GM19238 (cell line): ENCODE results near the gene ATPAF2.
"Not testable (repeated sequence)": the region's sequence is repeated elsewhere in the genome, so short reads cannot be mapped to it uniquely, and the experiment has no call there.

Experiments
- DNase-seq: peaks from one replicate; pipeline ENCODE4 v3.0.0; 2011; ENCODE audit warnings: low spot score; ENCODE audit not compliant: insufficient read length

Gene ATPAF2

DNA sequence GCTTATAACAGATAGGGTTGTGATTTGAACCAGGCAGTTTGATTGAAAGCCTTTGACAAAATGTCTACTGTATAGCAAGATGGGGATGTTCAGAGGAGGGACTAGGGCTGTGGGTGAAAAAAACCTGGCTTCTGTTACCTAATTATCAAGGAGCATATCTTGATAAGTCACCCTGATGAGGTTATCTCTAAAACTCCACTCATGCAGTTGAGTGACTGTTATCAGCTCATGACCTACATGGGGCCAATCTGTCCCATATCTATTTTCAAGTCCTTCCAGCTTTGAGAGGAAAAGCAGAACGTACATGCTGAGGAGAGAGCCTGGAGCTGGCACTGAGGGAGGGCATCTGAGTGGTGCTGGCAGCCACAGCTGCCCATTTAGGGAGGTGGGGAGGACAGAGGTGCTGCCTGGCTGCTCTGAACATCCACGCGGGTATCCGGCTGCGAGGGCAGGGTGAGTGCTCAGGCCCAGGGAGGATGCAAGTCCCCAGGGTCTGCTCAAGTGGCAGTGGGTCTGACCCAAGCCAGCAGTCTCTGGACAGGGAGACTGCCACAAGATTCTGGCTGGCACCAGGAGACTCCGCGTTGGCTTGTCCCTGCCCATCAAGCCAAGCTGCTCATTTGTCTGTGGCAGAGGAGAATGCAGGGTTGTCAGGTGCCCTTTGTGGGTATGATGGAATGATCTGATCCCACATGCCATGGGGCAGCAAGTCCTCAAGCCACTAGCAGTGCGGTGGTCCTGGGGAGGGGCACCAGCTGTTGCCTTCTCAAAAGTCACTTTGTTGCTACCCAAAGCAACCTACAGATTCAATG lies 29.2 kb downstream of the ATPAF2 start:
- DNase-seq: no peak

DNA sequence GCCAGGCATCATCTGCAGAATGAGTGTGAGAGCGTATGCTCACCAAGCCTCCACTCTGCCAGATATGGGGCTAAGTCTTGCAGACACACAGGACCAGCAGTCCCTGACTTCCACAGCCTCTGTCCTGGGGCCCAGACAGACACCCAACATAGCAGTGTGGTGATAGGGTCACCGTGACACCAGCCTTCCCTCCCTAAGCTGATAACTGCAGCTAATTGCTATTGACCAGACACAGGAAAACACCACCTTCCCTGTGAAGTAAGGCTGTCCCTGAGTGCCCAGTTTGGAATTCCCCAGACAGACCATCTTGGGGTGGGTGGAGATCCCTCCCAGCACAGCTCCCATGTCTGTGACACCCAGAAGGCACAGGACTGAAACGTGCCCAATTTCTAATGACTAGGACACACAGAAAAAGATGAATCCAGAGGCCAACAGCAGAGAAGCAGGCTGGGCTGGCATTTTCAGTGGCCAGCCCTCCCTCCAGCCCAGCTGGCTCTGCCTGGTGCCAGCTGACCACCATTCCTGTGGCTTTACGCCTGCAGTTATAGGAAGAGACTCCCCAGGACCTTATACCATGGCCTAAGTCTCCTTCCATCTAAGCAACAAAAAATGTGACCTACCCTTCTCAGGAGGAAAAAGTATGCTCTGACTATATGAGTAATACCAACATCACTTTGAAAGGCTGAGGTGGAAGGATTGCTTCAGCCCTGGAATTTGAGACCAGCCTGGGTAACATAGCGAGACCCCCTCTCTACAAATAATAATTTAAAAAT lies 30.3 kb downstream of the ATPAF2 start:
- no peak for DNase-seq

DNA sequence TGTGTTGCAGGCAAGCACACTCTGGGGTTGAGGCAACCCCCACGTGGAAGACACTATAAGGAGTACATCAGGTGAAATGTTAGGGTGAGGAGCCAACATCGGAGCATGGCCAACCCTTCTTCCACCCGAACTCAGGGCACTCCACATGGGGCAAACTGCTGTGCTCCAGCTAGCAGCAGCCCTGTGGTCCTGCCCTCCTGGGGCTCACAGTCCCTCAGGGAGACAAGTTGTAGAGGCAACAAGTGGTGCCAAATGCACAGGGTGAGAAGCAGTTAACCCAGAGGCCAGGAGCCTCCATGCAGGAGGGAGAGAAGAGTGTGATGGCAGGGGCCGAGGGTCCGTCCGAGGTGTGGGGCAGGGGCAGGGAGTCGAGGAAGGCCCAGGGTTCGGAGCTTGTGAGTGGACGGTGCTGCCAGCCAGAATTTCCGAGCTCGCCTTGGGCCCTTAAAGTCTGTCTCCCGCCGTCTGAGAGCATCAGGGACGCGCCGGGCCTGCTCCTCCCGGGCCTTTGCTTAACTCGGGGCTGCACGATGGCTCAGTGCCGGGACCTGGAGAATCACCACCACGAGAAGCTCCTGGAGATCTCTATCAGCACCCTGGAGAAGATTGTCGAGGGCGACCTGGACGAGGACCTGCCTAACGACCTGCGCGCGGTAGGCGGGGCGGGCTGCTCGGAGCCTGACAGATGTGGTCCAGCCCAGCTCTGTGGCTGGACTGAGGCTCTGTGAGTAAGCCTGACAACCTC lies 32.3 kb downstream of the ATPAF2 start:
- DNase-seq: no peak

DNA sequence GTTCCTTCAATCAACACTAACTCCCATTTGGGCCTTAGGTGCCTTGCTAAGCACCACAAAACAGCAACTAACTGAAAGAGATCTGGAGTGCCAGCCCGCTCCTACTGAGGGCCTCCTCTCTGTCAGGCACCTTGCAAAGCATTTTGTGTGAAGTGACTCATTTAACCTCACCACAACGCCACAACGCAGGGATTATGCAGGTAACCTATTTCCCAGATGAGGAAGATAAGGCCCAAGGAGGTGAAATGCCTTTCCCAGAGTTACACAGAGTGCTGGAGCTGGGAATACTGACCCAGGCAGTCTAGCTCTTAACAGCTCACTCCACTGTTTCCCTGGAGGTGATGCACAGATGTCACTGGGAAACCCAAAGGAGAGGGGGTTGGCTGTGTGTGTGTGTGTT lies 33.5 kb downstream of the ATPAF2 start:
- DNase-seq: no peak

DNA sequence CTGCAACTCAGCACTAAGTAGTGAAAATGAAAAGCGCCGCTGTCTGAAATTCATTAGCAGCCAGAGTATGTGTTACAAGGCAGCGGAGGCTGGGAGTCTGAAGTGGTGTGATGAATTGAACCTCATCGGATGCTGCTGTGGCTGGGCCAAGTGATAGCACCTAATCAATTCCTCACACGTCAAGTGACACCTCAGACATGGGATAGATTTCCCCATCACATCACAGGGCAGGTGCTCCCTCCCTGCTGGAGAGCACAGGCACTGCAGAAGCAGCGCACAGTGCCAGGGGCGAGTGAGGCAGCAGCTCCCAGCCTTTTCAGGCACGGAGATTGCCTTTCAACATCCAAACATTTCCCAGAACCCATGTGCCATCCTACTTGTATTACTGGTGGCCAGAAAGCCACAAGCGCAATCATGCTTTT lies 34.1 kb downstream of the ATPAF2 start:
- no peak for DNase-seq

DNA sequence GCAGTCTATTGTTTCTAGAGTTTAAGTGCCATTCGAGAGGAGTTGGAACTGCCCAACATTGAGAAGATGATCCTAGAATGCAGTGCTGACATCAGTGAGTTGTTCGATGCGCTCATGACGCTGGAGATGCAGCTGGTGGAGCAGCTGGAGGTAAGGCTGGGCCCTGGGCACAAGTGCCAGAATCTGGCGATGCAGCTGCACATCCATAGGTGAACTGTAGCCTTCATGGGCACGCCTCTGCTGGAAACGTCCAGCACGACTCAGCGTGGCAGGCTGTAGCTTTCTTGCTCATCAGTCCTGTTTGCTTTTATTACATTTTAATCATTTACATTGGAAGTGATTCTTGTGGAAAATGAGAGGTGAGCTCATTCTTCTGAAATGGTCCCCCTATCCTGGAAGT lies 34.6 kb downstream of the ATPAF2 start:
- no peak for DNase-seq

DNA sequence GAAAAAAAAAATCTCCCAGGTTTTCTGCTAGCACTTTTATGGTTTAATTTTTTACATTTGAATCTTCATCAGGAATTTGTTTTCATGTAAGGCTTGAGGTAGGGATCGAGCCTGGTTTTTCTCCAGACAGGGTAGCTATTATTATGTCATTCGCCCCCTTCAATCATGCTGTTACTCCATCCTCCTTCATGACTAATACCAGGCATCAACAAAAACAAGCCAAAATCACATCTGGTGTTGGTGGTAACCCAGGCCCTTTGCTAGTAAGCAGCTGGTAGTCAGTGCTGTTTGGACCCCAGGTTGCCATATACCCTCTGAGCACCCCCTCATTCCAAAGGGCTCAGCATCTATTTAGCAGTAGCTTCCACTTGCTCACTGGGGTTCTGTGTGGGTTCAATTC lies 36.8 kb downstream of the ATPAF2 start:
- no peak for DNase-seq

DNA sequence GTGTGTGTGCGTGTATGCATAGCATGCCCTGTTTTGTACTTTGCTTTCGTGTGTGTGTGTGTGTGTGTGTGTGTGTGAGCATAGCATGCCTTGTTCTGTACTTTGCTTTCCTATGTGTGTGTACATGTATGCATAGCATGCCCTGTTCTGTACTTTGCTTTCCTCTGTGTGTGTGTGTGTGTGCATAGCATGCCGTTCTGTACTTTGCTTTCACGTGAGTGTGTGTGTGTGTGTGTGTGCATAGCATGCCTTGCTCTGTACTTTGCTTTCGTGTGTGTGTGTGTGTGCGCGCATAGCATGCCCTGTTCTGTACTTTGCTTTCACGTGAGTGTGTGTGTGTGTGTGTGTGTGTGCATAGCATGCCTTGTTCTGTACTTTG lies 38.9 kb downstream of the ATPAF2 start:
- no peak for DNase-seq

DNA sequence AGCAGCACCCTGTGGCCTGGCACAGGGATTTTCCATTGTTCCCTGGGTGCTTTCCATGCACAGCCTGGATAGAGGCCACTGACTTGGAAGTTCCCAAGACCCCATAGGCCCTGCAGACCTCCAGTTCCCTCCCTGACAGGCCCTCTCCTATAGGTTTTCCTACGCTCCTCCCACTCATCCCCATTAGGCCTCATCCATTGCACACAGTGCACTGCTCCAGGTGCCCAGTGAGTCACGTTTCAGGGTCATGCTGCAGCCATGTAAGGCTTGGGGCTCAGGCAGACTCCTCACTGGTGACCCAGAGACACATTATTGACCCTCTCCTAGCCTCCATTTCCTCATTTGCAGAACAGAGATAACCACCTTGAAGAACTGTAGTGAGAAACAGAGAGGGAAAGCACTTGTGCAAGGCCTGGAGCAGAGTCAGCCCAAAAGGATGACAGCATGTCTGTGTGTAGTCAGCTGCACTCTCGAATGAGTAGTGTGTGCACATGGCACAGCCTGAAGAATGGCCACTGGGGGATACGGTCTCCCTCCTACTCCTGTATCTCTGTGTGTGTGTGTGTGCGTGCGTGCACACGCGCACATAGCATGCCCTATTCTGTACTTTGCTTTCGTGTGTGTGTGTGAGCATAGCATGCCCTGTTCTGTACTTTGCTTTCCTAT lies 39.5 kb downstream of the ATPAF2 start:
- DNase-seq: no peak

DNA sequence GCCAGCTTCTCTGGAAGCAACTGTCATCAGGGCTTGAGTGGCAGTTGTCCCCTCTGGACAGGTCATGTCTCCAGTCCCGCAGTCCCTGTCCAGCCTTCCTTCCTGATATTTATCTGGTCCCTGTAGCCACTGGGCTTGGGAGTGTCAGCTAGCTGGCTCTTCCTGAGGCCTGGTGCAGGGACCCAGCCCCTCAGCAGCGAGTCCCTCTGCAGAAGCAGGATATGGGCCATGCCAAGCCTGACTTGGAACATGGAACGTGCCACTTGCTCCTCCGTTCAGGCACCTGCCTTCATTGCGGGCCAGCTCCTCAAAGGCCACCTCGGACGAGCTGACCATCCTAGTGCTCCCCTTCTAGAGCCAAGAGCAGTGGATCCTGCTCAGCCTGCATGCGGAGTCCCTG lies 40.0 kb downstream of the ATPAF2 start:
- no peak for DNase-seq

DNA sequence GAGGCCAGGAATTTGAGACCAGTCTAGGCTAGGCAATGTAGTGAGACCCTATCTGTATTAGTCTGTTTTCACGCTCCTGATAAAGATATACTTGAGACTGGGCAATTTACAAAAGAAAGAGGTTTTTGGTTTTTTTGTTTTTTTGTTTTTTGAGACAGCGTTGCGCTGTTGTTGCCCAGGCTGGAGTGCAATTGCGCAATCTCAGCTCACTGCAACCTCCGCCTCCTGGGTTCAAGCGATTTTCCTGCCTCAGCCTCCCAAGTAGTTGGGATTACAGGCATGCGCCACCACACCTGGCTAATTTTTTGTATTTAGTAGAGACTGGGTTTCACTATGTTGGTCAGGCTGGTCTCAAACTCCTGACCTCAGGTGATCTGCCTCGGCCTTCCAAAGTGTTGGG lies 43.1 kb downstream of the ATPAF2 start:
- not testable (repeated sequence) for DNase-seq

DNA sequence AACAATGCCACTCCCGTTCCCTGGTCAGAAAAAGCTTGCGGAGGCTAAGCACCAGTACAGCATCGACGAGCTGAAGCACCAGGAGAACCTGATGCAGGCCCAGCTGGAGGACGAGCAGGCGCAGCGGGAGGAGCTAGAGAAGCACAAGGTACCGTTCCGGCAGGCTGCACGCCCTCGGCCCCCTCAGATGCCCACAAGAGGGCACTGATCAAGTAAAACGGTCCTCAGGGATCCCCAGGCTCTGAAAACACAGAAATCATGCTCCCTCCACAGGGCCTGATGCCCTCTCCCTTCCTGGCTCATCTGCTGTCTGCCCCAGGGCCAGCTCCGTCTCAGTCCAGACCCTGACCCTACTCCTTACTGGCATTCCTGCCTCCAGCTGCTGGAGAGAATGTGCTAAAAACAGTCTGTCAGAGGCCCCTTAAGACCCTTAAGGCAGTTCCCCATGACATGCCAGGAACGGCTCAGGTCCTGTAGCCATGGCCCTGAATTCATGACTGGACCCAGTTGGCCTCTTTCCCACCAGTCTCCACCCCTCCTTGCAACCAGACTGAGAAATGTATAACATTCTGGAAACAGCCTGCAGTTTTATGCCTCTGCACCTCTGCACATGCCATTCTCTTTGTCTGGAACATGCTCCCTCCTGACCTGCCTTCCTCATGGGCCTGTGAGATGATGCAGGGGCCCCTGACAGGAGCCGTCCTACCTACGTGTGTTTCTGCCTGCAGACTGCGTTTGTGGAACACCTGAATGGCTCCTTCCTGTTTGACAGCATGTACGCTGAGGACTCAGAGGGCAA lies 44.5 kb downstream of the ATPAF2 start:
- DNase-seq: no peak

DNA sequence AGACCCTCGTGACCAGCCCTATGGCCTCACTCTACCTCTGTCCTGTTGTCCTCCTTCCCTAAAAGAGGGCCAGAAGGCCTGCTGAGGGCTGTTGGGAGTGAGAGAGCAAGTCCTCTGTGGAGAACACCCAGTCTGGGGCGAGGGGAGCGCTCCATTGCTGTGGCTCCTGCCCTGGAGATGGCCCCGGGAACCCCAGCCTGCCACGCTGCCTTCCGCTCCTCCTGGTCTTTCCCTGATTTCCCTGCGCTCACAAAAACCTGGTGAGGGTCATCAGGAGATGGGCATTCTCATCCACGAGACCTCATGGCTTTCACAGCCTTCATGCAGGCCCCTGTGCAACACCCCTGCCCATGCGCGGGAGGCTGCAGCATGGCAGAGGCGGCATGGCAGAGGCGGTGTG lies 45.1 kb downstream of the ATPAF2 start:
- no peak for DNase-seq

DNA sequence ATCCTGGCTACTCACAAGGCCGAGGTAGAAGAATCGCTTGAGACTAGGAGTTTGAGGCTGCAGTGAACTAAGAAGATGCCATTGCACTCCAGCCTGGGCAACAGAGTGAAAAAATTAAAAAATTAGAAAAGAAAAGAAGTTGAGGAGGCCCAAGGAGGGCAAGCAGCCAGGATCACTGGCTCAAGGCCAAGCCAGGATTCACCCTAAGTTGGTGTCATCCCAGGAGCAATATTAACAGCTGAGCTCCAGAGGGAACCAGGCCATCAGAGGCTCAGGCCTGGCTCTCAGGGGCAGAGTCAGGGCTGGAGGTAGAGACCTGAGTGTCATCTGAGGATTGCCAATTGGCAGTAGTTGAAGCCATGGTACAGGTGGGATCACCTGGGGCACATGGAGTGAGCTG lies 45.6 kb downstream of the ATPAF2 start:
- no peak for DNase-seq

DNA sequence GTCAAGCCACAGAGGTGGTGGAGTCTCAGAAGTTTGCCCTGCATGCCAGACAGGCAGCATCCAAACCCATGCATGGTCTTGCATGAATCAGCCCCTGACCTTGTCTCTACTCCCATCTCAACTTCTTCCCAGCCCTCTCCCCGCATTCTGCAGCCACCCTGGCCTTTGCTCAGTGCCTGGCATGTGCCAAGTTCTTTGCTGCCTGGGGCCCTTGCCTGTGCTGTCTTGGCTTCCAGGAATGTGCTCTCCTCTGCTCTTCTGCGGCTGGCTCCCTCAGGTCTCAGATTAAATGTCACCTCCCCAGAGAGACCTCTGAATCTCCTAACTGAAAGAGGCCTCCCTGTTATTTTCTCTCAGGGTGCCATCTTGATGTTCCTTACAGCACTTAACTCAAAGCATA lies 48.7 kb downstream of the ATPAF2 start:
- DNase-seq: no peak

DNA sequence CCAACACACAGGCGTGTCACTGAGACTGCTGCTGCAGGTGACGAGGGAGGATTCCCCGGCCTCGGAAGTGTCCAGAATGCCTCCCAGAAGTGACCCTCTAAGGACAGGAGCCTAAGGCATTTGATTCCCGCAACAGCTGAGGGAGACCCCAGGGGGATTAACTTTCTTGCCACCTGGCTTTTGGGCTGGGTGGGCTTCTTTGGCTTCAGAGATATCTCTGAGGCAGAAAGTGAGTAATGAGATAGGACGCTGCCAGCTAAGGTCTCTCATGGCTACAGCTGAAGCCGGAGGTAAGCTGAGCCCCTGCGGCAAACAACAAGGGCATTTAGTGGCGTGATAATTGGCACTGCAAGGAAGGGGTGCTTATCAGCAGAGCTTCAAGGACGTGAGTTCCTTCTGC lies 49.4 kb downstream of the ATPAF2 start:
- DNase-seq: no peak

DNA sequence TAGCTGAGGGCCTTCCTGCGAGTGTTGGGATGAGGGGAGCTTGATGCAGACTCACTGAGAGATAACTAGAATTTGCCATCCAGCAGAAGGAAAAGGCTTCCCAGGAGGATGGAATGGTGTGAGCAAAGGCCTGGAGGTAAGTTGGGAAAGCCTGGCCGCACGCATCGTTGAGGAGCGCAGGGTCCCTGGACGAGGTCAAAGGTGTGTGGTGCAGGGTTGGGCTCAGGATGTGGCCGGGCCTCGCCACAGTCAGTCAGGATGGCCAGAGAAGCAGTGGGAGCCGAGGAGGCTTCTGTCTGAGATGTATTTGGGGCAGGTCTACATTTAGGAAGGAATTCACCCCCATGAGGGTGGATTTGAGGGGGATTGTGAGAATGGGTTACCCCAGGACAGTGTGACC lies 49.9 kb downstream of the ATPAF2 start:
- DNase-seq: no peak

DNA sequence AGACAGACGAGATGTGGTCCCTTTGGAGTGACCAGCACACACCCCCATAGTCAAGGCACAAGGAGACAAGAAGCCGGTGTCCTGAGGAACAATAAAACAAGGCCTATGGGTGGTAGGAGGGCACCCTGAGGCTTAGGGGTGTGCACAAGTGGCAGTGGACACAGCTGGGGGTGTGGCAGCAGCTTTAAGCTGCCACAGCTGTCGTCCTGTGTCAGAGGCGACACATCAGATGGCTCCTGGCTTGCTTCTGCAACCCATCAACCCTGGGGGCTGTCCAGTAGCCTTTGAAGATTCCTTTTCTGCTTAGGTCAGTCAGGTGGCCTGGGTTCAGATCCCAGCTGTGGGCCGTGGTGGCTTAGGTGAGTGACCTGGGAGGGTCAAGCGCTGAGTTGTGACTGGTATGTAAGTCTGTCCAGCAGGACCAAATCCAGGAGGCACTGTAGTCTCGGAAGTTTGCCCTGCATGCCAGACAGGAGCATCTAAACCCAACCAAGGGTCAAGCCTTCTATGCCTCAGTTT lies 50.5 kb downstream of the ATPAF2 start:
- DNase-seq: no peak

DNA sequence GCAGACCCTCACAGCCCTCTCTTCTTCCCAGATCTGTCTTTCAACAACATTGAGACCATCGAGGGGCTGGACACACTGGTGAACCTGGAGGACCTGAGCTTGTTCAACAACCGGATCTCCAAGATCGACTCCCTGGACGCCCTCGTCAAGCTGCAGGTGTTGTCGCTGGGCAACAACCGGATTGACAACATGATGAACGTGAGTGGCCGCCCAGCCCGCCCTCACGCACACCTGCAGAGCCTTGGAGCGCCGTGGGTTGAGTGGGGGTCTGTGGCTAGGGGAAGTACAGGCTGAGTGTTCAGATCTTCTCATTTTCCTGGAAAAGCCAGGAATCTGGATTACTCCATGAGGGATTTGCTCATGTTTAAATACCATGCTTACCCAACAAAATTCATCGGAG lies 51.1 kb downstream of the ATPAF2 start:
- no peak for DNase-seq

DNA sequence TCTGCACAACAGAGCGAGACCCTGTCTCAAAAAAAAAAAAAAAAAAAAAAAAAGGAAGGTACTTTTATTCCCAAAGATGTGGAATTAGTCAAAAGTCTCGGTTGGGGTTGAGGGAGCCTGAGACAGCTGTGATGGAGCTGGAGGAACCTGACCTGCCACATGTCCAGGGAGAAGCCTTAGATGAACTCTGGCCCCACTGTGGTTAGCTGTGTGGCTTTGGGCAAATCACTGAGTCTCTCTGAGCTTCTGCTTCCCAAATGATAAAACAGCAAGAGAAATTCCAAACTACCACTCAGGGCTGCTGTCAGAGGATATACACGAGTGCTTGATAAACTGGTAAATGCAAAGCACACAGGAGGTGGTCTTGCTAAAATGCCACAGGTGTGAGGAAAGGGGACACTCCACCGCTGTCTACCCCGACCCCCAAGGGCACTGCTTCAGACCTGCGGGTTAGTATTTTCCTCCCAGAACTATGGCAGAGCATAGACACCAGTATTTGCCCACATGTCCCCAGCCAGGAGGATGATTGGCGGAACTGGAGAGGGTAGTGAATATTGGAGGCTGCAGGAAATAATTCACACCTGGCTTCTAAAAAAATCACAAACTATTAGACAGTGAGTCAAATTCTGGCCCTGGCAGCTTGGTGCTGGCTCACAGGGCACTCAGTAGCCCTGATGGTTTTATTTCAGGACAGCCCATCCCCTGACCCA lies 51.6 kb downstream of the ATPAF2 start:
- DNase-seq: no peak
